NCI-H2029 (cell line): ENCODE measurements around the gene SORBS2.
A peak's percentile ranks its signal among the peaks of the same experiment; 100 is the strongest.
"Not testable (repeated sequence)": the region's sequence is repeated elsewhere in the genome, so short reads cannot be mapped to it uniquely, and the experiment has no call there.

Source experiments
- DNase-seq: peaks from one replicate; lab custom pipeline; 2025; lab: John Stamatoyannopoulos, UW

SORBS2 gene

GRCh38 chr4:185587030-185587426 is 225.0 kb downstream of the SORBS2 start:
- no peak for DNase-seq

DNA sequence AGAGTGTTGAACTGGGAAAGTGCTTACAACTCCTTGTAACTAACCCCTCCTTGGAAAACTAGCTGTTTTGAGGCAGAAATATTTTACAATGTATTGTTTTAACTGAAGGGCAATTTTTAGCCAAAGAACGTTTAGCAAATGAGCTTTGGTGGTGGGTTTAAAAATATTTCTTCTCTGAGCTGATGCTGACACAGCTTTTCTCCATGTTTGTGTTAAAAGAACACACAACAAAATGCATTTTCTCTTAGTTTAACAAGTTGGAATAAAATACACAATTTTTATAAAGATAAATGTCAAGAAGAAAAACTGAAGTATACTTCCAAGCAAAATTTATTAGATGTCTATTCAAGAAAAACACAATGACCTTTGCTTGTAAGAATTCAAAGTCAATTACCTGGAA is 226.8 kb downstream of the SORBS2 start:
- no peak for DNase-seq

DNA sequence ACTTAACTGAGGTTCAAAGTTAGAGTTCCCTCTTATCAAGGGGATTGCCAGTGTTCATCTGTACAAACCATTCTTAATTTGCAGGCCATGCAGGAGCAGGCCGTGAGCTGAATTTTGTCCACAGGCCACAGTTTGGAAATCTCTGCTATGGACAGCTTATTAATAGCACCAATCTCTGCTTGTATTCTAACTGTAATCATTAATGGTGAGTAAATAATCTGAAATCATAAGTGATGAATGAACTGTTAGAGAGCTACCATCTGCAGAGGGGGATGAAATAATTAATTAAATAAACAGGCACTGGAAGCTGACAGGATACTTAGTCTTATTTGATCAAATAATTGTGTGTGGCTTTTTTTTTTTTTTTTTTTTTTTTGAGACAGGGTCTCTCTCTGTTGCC is 228.2 kb downstream of the SORBS2 start:
- DNase-seq: no peak

DNA sequence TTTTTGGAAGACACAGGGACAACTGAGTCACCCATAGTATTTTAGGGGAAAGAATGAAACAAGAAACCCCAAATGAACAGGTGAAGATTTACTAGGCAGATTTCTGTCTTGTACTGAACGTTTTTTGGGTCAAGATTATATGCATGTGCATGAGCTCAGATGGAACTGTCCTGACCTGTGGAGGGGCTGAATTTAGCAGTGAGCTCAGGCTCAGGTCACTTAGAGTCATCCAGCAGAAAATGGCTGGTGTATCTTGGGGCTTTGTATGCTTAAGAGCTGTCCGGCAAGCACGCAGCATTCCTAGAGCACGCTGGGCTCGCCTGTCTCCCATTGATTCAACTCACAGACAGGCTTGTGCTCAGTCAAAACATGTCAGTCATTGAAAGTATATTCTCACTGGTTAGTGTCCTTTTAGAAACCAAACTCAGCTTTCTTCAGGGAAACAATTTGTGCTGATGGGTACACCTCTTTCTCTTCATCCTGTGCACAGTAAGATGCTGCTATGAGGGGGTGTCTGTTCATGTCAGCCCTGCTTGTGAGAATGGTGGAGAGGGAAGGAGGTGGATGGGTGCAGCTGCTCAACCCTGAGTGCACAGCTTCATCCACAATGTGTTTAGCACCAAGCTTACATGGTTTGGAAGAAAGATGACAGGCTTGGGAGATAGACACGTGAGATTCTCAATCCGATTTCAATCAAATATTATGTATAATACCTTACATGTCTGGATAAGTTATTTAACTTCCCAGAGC is 229.2 kb downstream of the SORBS2 start:
- DNase-seq: no peak

GRCh38 chr4:185580699-185581098 is 231.3 kb downstream of the SORBS2 start:
- DNase-seq: no peak

DNA sequence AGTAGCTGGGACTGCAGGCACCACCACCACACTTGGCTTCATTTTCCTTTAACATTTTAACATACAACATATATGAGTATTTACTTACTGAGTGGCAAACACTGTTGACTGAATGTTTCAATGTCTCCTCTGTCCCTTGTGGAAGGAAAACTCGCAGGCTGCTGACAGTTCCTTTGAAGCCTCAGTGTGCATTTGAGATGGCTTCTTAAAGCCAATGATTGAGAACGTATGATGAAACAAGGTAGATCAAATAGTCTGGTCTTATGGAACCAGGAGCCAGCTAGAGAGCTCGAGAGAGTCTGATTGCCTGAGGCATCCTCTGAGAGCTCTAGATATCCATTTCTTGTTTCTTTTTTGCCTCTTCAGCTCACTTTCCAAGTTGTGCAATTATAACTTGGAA is 233.7 kb downstream of the SORBS2 start:
- DNase-seq: no peak

DNA sequence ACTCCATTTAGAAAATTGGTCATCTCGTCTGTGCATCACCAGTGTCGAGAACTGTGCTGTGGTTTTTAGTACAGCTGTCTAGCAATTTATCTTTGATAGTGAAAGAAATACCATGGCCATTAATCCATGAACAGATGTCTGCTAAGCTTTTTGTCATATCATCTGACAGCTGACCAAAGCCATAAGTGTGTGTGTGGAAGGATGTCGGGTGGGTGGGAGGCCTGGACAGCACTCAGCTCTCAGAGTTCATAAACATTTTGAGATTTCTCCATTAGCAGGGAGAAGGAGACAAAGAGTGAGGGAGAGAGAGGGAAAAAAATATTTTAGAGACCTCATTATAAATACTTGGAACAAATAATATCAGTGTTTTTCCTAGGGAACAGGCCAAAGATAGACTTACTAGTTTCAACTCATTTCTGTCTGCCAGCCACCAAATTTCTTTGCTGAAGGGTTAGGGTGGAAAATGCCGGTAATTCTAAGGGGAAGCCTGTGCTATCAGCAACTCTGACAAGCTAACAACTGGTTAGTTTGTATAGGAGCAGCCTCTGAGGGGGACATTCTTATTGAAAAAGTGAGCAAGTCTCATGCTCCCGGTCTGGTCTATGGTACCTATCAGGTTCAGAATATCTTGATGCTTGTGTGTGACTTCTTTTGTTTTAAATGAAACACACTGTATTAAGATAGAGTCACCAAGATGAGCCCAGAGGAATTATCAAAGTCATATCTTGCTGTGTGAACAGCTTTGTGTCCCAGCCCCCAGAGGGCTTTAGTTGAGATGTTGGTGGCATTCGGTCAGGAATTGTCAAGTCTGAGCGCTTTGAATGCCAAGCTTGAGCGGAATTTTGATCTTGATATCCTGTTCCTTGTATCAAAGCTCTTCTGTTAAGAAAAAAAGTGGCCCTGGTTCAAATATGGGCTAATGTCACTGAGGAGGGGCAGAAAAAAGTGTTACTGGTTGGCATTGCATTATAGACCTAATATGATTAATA is 234.7 kb downstream of the SORBS2 start:
- no peak for DNase-seq

GRCh38 chr4:185576314-185576961 is 235.6 kb downstream of the SORBS2 start:
- DNase-seq: no peak

DNA sequence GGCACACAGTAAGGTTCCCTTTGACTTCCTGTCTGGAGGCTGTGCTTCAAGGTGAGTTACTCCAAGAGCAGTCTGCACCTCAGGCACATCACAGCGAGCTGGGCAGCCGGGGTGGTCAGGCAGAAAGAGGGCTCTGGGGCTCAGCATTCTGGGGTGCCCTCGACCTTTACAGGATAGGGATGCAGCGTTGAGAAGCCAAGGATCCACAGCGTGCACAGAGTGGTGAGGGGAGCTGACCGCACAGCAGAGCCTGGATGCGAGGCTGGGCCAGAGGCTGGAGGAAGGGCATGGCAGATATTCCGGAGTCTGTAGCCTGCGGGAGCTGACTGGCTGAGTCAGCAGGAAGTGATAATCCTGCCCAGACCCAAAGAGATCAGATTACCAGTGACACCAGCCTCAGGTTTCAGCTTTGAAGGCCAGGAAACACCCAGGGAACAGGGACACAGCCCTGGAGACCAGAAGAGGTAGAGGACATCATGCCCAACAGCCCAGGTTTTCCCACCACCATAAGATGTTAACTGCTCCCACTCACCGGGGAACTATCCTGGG is 238.3 kb downstream of the SORBS2 start:
- DNase-seq: peak; percentile 77

GRCh38 chr4:185570727-185571126 is 241.3 kb downstream of the SORBS2 start:
- no peak for DNase-seq

GRCh38 chr4:185567381-185568376 is 244.3 kb downstream of the SORBS2 start:
- DNase-seq: no peak

DNA sequence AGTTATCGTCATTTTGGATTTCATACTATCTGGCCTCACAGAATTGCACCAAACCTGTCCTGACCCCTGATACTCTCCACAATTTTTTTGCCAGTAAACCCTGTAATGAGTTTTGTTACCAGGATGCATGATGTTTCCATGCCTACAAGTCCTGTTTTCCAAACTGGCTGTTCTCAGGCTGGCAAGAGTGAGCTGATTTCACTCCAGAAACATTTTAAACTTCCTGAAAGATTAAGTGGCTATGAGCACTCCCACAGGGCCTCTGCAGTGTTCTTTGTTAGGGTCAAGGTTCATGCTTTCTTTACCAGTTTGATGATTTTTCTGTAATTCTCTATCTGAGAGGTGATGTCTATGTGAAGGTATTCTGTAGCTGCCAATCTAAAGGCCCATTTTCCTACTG is 245.0 kb downstream of the SORBS2 start:
- DNase-seq: no peak

DNA sequence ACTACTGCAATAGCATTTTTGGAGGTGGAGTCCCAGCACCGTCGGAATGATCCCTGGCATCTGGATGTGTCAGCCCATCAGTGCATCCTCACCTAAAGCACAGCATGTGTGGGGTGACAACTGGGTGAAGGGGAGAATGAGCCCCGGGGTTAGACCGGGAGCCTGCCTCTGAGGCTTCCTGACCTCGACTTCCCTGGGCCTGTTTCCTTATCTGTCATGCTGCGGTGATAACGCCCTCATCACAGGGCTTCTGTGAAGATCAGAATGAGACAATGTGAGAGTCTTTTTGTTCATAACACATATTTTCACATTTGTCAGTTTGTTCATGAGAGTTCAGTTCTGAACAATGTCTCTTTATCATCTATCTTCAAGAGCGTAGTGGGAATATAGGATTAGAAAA is 245.6 kb downstream of the SORBS2 start:
- no peak for DNase-seq

- DNase-seq: no peak
Measured at GRCh38 chr4:185565696-185566095, 246.3 kb downstream of the SORBS2 start.

GRCh38 chr4:185564349-185564748 is 247.6 kb downstream of the SORBS2 start:
- no peak for DNase-seq

DNA sequence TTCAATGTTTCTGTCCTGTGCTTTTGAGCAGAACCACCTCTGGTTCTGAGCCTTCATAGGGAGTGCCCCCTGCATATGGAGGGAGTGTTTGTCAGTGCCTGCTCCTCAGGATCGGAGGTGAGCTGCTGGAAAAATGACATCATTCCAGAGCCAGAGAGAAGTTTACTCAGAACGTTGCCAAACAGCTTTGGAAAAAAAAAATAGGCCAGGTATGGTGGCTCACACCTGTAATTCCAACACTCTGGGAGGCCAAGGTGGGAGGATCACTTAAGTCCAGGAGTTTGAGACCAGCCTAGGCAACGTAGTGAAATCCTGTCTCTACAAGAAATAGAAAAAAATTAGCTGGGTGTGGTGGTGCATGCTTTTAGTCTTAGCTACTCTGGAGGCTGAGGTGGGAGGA is 249.5 kb downstream of the SORBS2 start:
- DNase-seq: no peak

GRCh38 chr4:185560316-185560715 is 251.7 kb downstream of the SORBS2 start:
- no peak for DNase-seq

DNA sequence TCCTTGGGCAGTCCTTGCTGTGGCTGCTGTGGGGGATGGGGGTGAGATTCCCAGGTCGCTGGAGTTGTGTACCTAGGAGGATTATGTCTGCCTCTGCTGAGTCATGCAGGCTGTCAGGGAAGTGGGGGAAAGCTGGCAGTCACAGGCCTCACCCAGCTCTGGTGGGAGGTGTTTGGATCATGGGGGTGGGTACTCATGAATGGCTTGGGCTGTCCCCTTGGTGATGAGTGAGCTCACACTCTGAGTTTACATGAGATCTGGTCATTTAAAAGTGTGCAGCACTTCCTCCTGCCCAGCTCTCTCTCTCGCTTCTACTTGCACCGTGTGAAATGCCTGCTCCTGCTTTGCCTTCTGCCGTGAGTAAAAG is 252.1 kb downstream of the SORBS2 start:
- peak; percentile 15 for DNase-seq

DNA sequence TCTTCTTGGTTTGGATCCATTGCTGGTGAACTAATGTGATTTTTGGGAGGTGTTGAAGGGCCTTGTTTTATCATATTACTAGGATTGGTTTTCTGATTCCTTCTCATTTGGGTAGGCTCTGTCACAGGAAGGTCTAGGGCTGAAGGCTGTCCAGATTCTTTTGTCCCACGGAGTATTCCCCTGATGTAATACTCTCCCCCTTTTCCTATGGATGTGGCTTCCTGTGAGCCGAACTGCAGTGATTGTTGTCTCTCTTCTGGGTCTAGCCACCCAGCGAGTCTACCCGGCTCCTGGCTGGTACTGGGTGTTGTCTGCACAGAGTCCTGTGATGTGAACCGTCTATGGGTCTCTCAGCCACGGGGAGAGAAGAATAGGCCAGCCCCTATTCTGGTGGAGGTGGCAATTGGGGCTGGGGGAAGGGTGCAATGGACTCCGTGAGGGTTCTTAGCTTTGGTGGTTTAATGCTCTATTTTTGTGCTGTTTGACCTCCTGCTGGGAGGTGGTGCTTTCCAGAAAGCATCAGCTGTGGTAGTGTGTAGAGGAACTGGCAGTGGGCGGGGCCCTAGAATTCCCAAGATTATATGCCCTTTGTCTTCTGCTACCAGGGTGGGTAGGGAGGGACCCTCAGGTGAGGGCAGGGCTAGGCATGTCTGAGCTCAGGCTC is 252.6 kb downstream of the SORBS2 start:
- not testable (repeated sequence) for DNase-seq

- no peak for DNase-seq
Measured at GRCh38 chr4:185554365-185555126, 257.4 kb downstream of the SORBS2 start.
